HepG2 (cell line): ENCODE data around the gene TAAR1.
"Not testable (repeated sequence)": the region's sequence is repeated elsewhere in the genome, so short reads cannot be mapped to it uniquely, and the experiment has no call there.

Experiments used
- KAT8 ChIP-seq: IDR thresholded peaks from 2 replicates; pipeline ENCODE4 v1.6.1; 2016; ENCODE audit warnings: missing genetic modification reagents, missing compliant biosample characterization
- KIAA2018 ChIP-seq: sonication (generic); formaldehyde crosslinking; IDR thresholded peaks from 2 replicates; pipeline ENCODE4 v1.5.0; 2020; ENCODE audit warnings: mild to moderate bottlenecking, missing genetic modification reagents, borderline replicate concordance
- RAD21 ChIP-seq: fragments of 450-650 bp; formaldehyde crosslinking; IDR thresholded peaks from 2 replicates; pipeline ENCODE4 v1.5.0; 2020; ENCODE audit warnings: mild to moderate bottlenecking
- ZBTB21 ChIP-seq: sonication (generic); formaldehyde crosslinking; IDR thresholded peaks from 2 replicates; pipeline ENCODE4 v1.4.0; 2020; ENCODE audit warnings: missing genetic modification reagents
- ZSCAN29 ChIP-seq: sonication (generic); formaldehyde crosslinking; conservative IDR thresholded peaks from 2 replicates; pipeline ENCODE4 v1.4.0; 2020; ENCODE audit warnings: mild to moderate bottlenecking, missing genetic modification reagents

GRCh38 chr6:132635288-132635687 lies 23.7 kb downstream of the TAAR1 start:
- not testable (repeated sequence) for TF ChIP-seq KIAA2018, KAT8, ZSCAN29, ZBTB21, RAD21 (CRISPR knock-in tag)
